IMR-90 (cell line): ENCODE results near the gene ZNF555. TPM values are rescaled to one million over a fixed set of nuclear protein-coding genes. Genes with fewer than 3 reads are reported as not detected.

Source experiments
- ATAC-seq: fragments of 200-7000 bp; cut with Tn5 transposase; 2 replicates; pipeline ENCODE4 v1.9.1; 2020; ENCODE audit warnings: low read depth, mild to moderate bottlenecking, moderate library complexity
- BruUV-seq: library from RNA; stranded (reverse); fragments of 400-500 nt; replicated peaks from 2 replicates; lab custom pipeline; 2021; lab: Mats Ljungman, UMichigan
- CTCF ChIA-PET: fragments of 300-600 bp; formaldehyde crosslinking; extraction: SDS; loops from one replicate; lab custom pipeline; 2021; ENCODE audit warnings: antibody characterized with exemption; lab: Yijun Ruan, JAX
- POLR2A ChIA-PET: fragments of 300-600 bp; sonication (Branson Sonifier 250); formaldehyde crosslinking; loops from one replicate; lab custom pipeline; 2022; ENCODE audit warnings: antibody characterized with exemption; ENCODE audit not compliant: unreplicated experiment; lab: Charles Lee
- DNase-seq: peaks from one replicate; pipeline ENCODE4 v3.0.0; 2013
- H2AFZ ChIP-seq: replicated peaks from 2 replicates; pipeline ENCODE3; 2013; ENCODE audit warnings: low read length, mild to moderate bottlenecking; ENCODE audit not compliant: poor library complexity
- H2AK5ac ChIP-seq: 2 replicates; pipeline ENCODE4 v1.6.1; 2013; ENCODE audit warnings: low read depth, low read length, inconsistent platforms
- H2AK9ac ChIP-seq: replicated peaks from 2 replicates; pipeline ENCODE3; 2013; ENCODE audit warnings: mild to moderate bottlenecking, low read depth, low read length, moderate library complexity; ENCODE audit not compliant: poor library complexity
- H2BK120ac ChIP-seq: 2 replicates; pipeline ENCODE4 v1.6.1; 2013; ENCODE audit warnings: low read depth, low read length, inconsistent platforms
- H2BK15ac ChIP-seq: 3 replicates; pipeline ENCODE4 v1.6.1; 2013; ENCODE audit warnings: low read depth, low read length, inconsistent platforms
- H2BK20ac ChIP-seq: 2 replicates; pipeline ENCODE4 v1.6.1; 2013; ENCODE audit warnings: low read depth, mild to moderate bottlenecking, inconsistent platforms, low read length, moderate library complexity
- H2BK5ac ChIP-seq: 2 replicates; pipeline ENCODE4 v1.6.1; 2013; ENCODE audit warnings: mild to moderate bottlenecking, low read depth, low read length, inconsistent platforms; ENCODE audit not compliant: poor library complexity, severe bottlenecking
- H3K14ac ChIP-seq: replicated peaks from 2 replicates; pipeline ENCODE4 v1.6.1; 2013; ENCODE audit warnings: low read depth, low read length, inconsistent platforms
- H3K18ac ChIP-seq: 2 replicates; pipeline ENCODE4 v1.6.1; 2013; ENCODE audit warnings: low read depth, low read length, control low read depth
- H3K23ac ChIP-seq: 2 replicates; pipeline ENCODE4 v1.6.1; 2013; ENCODE audit warnings: low read depth, low read length, inconsistent platforms
- H3K27ac ChIP-seq: 2 replicates; pipeline ENCODE4 v1.5.1; 2013; ENCODE audit warnings: mild to moderate bottlenecking, control low read depth, low read length; ENCODE audit not compliant: insufficient read depth
- H3K27me3 ChIP-seq: 2 replicates; pipeline ENCODE4 v1.6.1; 2013; ENCODE audit warnings: low read length; ENCODE audit not compliant: control insufficient read depth, insufficient read depth
- H3K36me3 ChIP-seq: 2 replicates; pipeline ENCODE4 v1.6.1; 2013; ENCODE audit warnings: low read length, mixed read lengths; ENCODE audit not compliant: control insufficient read depth, insufficient read depth
- H3K4ac ChIP-seq: 2 replicates; pipeline ENCODE4 v1.6.1; 2013; ENCODE audit warnings: low read depth, low read length, inconsistent platforms
- H3K4me1 ChIP-seq: 2 replicates; pipeline ENCODE4 v1.6.1; 2013; ENCODE audit warnings: low read length, mixed read lengths; ENCODE audit not compliant: control insufficient read depth, insufficient read depth
- H3K4me2 ChIP-seq: 2 replicates; pipeline ENCODE4 v1.6.1; 2013; ENCODE audit warnings: low read depth, mild to moderate bottlenecking, control low read depth, low read length, moderate library complexity
- H3K4me3 ChIP-seq: 2 replicates; pipeline ENCODE4 v1.5.1; 2013; ENCODE audit warnings: low read depth, mild to moderate bottlenecking, control low read depth, low read length, moderate library complexity; ENCODE audit not compliant: insufficient read depth
- H3K56ac ChIP-seq: 2 replicates; pipeline ENCODE4 v1.6.1; 2013; ENCODE audit warnings: low read length, inconsistent platforms; ENCODE audit not compliant: insufficient read depth; ENCODE audit errors: extremely low read depth
- H3K79me1 ChIP-seq, 2 experiments: 2 replicates each; pipeline ENCODE4 v1.6.1; 2013; ENCODE audit warnings: low read length in 2 of 2, inconsistent platforms in 1 of 2, low read depth in 1 of 2
- H3K9ac ChIP-seq: 2 replicates; pipeline ENCODE4 v1.6.1; 2013; ENCODE audit warnings: low read depth, low read length, control low read depth
- H3K9me1 ChIP-seq: 2 replicates; pipeline ENCODE4 v1.6.1; 2013; ENCODE audit warnings: low read length, inconsistent platforms; ENCODE audit not compliant: insufficient read depth
- H3K9me3 ChIP-seq: 2 replicates; pipeline ENCODE4 v1.6.1; 2013; ENCODE audit warnings: low read length; ENCODE audit not compliant: control insufficient read depth, insufficient read depth
- H4K20me1 ChIP-seq: 2 replicates; pipeline ENCODE4 v1.6.1; 2013; ENCODE audit warnings: low read length, inconsistent platforms; ENCODE audit not compliant: insufficient read depth
- H4K5ac ChIP-seq: 2 replicates; pipeline ENCODE4 v1.6.1; 2013; ENCODE audit warnings: mild to moderate bottlenecking, low read depth, low read length, control low read depth
- H4K8ac ChIP-seq, 2 experiments: 2 replicates each; pipeline ENCODE4 v1.6.1; 2013; ENCODE audit warnings: low read depth in 2 of 2, low read length in 2 of 2, control low read depth in 1 of 2, inconsistent platforms in 1 of 2
- H4K91ac ChIP-seq: 2 replicates; pipeline ENCODE4 v1.6.1; 2013; ENCODE audit warnings: low read depth, low read length, inconsistent platforms; ENCODE audit not compliant: insufficient read depth
- MAZ ChIP-seq: IDR thresholded peaks from 2 replicates; pipeline ENCODE4 v1.6.1; 2012; ENCODE audit warnings: low read depth, mild to moderate bottlenecking, low read length, improper control_type of control experiment, moderate library complexity, borderline replicate concordance
- RCOR1 ChIP-seq: IDR thresholded peaks from 2 replicates; pipeline ENCODE4 v1.6.1; 2012; ENCODE audit warnings: mild to moderate bottlenecking, low read length, improper control_type of control experiment; ENCODE audit not compliant: insufficient replicate concordance
- RFX5 ChIP-seq: IDR thresholded peaks from 2 replicates; pipeline ENCODE4 v1.8.0; 2012; ENCODE audit warnings: low read depth, mild to moderate bottlenecking, low read length, moderate library complexity
- WGBS, 2 experiments: methylation state at CpG; one replicate each; pipeline versions ENCODE4 v1.1.5 to v1.1.7; 2013; ENCODE audit warnings: missing lambda C conversion rate in 2 of 2; ENCODE audit not compliant: insufficient read length in 1 of 2; ENCODE audit errors: extremely low coverage in 2 of 2; 5-methylcytosine and 5-hydroxymethylcytosine counted together
- dilution Hi-C: fragments of 300-500 bp; cut with HindIII; formaldehyde crosslinking; loops from one replicate; pipeline ENCODE4 v1.14.3; 2018; ENCODE audit warnings: low sequenced_read_pairs; ENCODE audit not compliant: unreplicated experiment
- in situ Hi-C: fragments of 300-500 bp; cut with MboI; formaldehyde crosslinking; loops from 3 replicates; pipeline ENCODE4 v1.14.3; 2019; ENCODE audit warnings: low sequenced_read_pairs, inconsistent platforms, mixed read lengths
- intact Hi-C: fragments of 100-400 bp; cut with micrococcal nuclease; formaldehyde crosslinking; loops from 2 replicates; pipeline ENCODE4 v1.10.0; 2022
- polyA plus RNA-seq, 3 experiments: library from polyadenylated mRNA; depleted of rRNA; stranded (reverse); fragments of >200 nt; gene quantifications; 2 replicates each; pipeline ENCODE4 v1.2.3, GENCODE V29; 2012; ENCODE audit warnings: low replicate concordance in 1 of 3
- total RNA-seq: library from RNA; depleted of rRNA; stranded (reverse); fragments of >200 nt; gene quantifications from 2 replicates; pipeline ENCODE4 v1.2.3, GENCODE V29; 2012

ZNF555 gene
- total and polyA plus RNA-seq, 2 of the 4 experiments (the other 2 are of a cell fraction), result 2.8 to 9.7 TPM

GRCh38 chr19:2848616-2849015 lies 7.3 kb downstream of the ZNF555 start:
- H3K9ac ChIP-seq, result no peak overlapping the region

More at GRCh38 chr19:2848616-2849015, 7.3 kb downstream of the ZNF555 start:
- no peak overlapping the region for H2BK120ac ChIP-seq
- H3K4me1 ChIP-seq, result peaks cover 2% of the 10 kb centered on the region
- H3K4me3 ChIP-seq, result no peak overlapping the region
- peak; percentile 75 for ATAC-seq
- TF ChIP-seq RCOR1 (no peak), MAZ (no peak), RFX5 (no peak)
- H2BK5ac ChIP-seq, result no peak overlapping the region
- H4K8ac ChIP-seq, result no peak overlapping the region
- 100% methylated on average over 1 of the region's 4 CpGs; no CpG with 5 or more reads in 1 of the 2 experiments for WGBS, 2 experiments
- no peak overlapping the region for H2AK9ac ChIP-seq
- H3K14ac ChIP-seq, result no peak overlapping the region
- H2BK15ac ChIP-seq, result no peak overlapping the region
- dilution Hi-C loops (no loop called here), intact Hi-C loops (no loop called here), in situ Hi-C loops (no loop called here)
- CTCF ChIA-PET, result interaction anchor here (1.1 kb wide), 1 partner anchor 39 kb away, joined by 3 read pairs; no protein-coding TSS in a partner anchor
- H3K9me3 ChIP-seq, result peaks cover 74% of the 10 kb centered on the region
- H3K56ac ChIP-seq, result no peak overlapping the region
- no peaks in the 10 kb centered on the region for H3K27me3 ChIP-seq
- no peak overlapping the region for H4K5ac ChIP-seq
- H4K91ac ChIP-seq, result no peak overlapping the region
- no TSS peak for BruUV-seq
- no peak overlapping the region for H3K23ac ChIP-seq
- H2AK5ac ChIP-seq, result no peak overlapping the region
- H3K36me3 ChIP-seq, result peaks cover 49% of the 10 kb centered on the region
- DNase-seq, result peak; percentile 41
- H4K20me1 ChIP-seq, result no peaks in the 10 kb centered on the region
- H2BK20ac ChIP-seq, result no peak overlapping the region
- H3K18ac ChIP-seq, result no peak overlapping the region
- H3K4ac ChIP-seq, result no peak overlapping the region
- peaks cover 29 to 51% of the 10 kb centered on the region in 2 experiments for H3K79me1 ChIP-seq
- H3K4me2 ChIP-seq, result no peak overlapping the region
- no peak overlapping the region for H2AFZ ChIP-seq
- POLR2A ChIA-PET, result no interaction called here
- no peak overlapping the region; the same call in 1 of the 2 replicates for H3K27ac ChIP-seq
- H3K9me1 ChIP-seq, result no peaks in the 10 kb centered on the region
